ENCODE data around the gene ICA1. TPM values are rescaled to one million over a fixed set of nuclear protein-coding genes. Genes with fewer than 3 reads are reported as not detected.

The ICA1 gene
- total RNA-seq, 1 experiment from 2014 or later, result not detected

- POLR2A ChIA-PET (ENCODE audit: low non-redundant PET), result no interaction called here
- H3K4me1 ChIP-seq (ENCODE audit: insufficient read depth, low read length, poor library complexity, severe bottlenecking), result no peaks in the 10 kb centered on the region
- H3K9me3 ChIP-seq (ENCODE audit: low read depth, low read length, poor library complexity, severe bottlenecking), result no peaks in the 10 kb centered on the region
- intact Hi-C loops (cut with micrococcal nuclease; ENCODE audit: unreplicated experiment), result no loop called here
- CTCF ChIA-PET, result no interaction called here
- H3K36me3 ChIP-seq (ENCODE audit: insufficient read depth, low read length, poor library complexity, severe bottlenecking), result no peaks in the 10 kb centered on the region
- no peak overlapping the region for H3K4me3 ChIP-seq (ENCODE audit: low read depth, low read length, poor library complexity, severe bottlenecking)
- TF ChIP-seq EZH2 (IDR thresholded peaks at IDR 0.05; ENCODE audit: borderline replicate concordance, low read depth, low read length, poor library complexity, severe bottlenecking), result no peak
- TF ChIP-seq CTCF (conservative IDR thresholded peaks at IDR 0.05; ENCODE audit: low read depth, low read length), result no peak
- BruUV-seq (replicated peaks), result no TSS peak
- H3K27ac ChIP-seq (ENCODE audit: low read depth, low read length, poor library complexity, severe bottlenecking), result no peak overlapping the region
- peaks cover 19% of the 10 kb centered on the region for H3K27me3 ChIP-seq (replicated peaks; ENCODE audit: insufficient read depth, low read depth, low read length, poor library complexity)
- no peak for DNase-seq (ENCODE audit: low spot score)
These were observed 41.4 kb downstream of the ICA1 start for GRCh38 chr7:8220376-8221100.

GRCh38 chr7:8217200-8218068 is 44.5 kb downstream of the ICA1 start:
- intact Hi-C loops (cut with micrococcal nuclease; ENCODE audit: unreplicated experiment), result loop anchor here (5.0 to 10.0 kb wide), 6 partner anchors 453 to 1253 kb away; no protein-coding TSS in a partner anchor
- no TSS peak for BruUV-seq (replicated peaks)
- Histone ChIP-seq H3K27ac (ENCODE audit: low read depth, low read length, poor library complexity, severe bottlenecking) (no peak overlapping the region), H3K36me3 (ENCODE audit: insufficient read depth, low read length, poor library complexity, severe bottlenecking) (no peaks in the 10 kb centered on the region), H3K4me1 (ENCODE audit: insufficient read depth, low read length, poor library complexity, severe bottlenecking) (no peaks in the 10 kb centered on the region), H3K9me3 (ENCODE audit: low read depth, low read length, poor library complexity, severe bottlenecking) (no peaks in the 10 kb centered on the region), H3K4me3 (ENCODE audit: low read depth, low read length, poor library complexity, severe bottlenecking) (no peak overlapping the region), H3K27me3 (replicated peaks; ENCODE audit: insufficient read depth, low read depth, low read length, poor library complexity) (no peaks in the 10 kb centered on the region)
- CTCF ChIA-PET, result interaction anchor here (0.7 to 1.9 kb wide), 2 partner anchors 79 to 536 kb away, joined by 4 to 5 read pairs; no protein-coding TSS in a partner anchor
- peak; percentile 70 for TF ChIP-seq CTCF (conservative IDR thresholded peaks at IDR 0.05; ENCODE audit: low read depth, low read length)
- no peak for TF ChIP-seq EZH2 (IDR thresholded peaks at IDR 0.05; ENCODE audit: borderline replicate concordance, low read depth, low read length, poor library complexity, severe bottlenecking)
- DNase-seq (ENCODE audit: low spot score), result peak; percentile 78
- POLR2A ChIA-PET (ENCODE audit: low non-redundant PET), result no interaction called here

- no peak for DNase-seq (ENCODE audit: low spot score)
- H3K9me3 ChIP-seq (ENCODE audit: low read depth, low read length, poor library complexity, severe bottlenecking), result no peaks in the 10 kb centered on the region
- ChIA-PET POLR2A (ENCODE audit: low non-redundant PET) (no interaction called here), CTCF (no interaction called here)
- H3K27ac ChIP-seq (ENCODE audit: low read depth, low read length, poor library complexity, severe bottlenecking), result no peak overlapping the region
- H3K4me1 ChIP-seq (ENCODE audit: insufficient read depth, low read length, poor library complexity, severe bottlenecking), result no peaks in the 10 kb centered on the region
- TF ChIP-seq CTCF (conservative IDR thresholded peaks at IDR 0.05; ENCODE audit: low read depth, low read length), result no peak
- TF ChIP-seq EZH2 (IDR thresholded peaks at IDR 0.05; ENCODE audit: borderline replicate concordance, low read depth, low read length, poor library complexity, severe bottlenecking), result no peak
- BruUV-seq (replicated peaks), result no TSS peak
- no peaks in the 10 kb centered on the region for H3K36me3 ChIP-seq (ENCODE audit: insufficient read depth, low read length, poor library complexity, severe bottlenecking)
- no peaks in the 10 kb centered on the region for H3K27me3 ChIP-seq (replicated peaks; ENCODE audit: insufficient read depth, low read depth, low read length, poor library complexity)
- no peak overlapping the region for H3K4me3 ChIP-seq (ENCODE audit: low read depth, low read length, poor library complexity, severe bottlenecking)
- intact Hi-C loops (cut with micrococcal nuclease; ENCODE audit: unreplicated experiment), result loop anchor here (5.0 to 10.0 kb wide), 6 partner anchors 452 to 1252 kb away; no protein-coding TSS in a partner anchor
These were observed 45.7 kb downstream of the ICA1 start for GRCh38 chr7:8216334-8216690.

Measured in A673 (cell line).